Endothelial cell (in vitro differentiated cells): ENCODE measurements around the gene MTFP1. TPM values are rescaled to one million over a fixed set of nuclear protein-coding genes. Genes with fewer than 3 reads are reported as not detected.

Experiments used
- DNase-seq: peaks from one replicate; pipeline ENCODE4 v3.0.0; 2021; ENCODE audit warnings: low spot score
- H3K27ac Mint-ChIP-seq: one replicate; pipeline ENCODE4 v1.8.0; 2021; ENCODE audit warnings: mixed read lengths, inconsistent platforms; ENCODE audit not compliant: unreplicated experiment
- H3K27me3 Mint-ChIP-seq: one replicate; pipeline ENCODE4 v1.8.0; 2021; ENCODE audit warnings: mild to moderate bottlenecking, moderate library complexity, mixed read lengths, inconsistent platforms; ENCODE audit not compliant: unreplicated experiment
- H3K36me3 Mint-ChIP-seq: one replicate; pipeline ENCODE4 v1.8.0; 2021; ENCODE audit warnings: mild to moderate bottlenecking, low read depth, mixed read lengths, inconsistent platforms; ENCODE audit not compliant: unreplicated experiment
- H3K4me1 Mint-ChIP-seq: one replicate; pipeline ENCODE4 v1.8.0; 2021; ENCODE audit warnings: mild to moderate bottlenecking, mixed read lengths, inconsistent platforms; ENCODE audit not compliant: unreplicated experiment
- H3K4me3 Mint-ChIP-seq: one replicate; pipeline ENCODE4 v1.8.0; 2021; ENCODE audit warnings: mild to moderate bottlenecking, mixed read lengths, inconsistent platforms; ENCODE audit not compliant: unreplicated experiment
- H3K9me3 Mint-ChIP-seq: one replicate; pipeline ENCODE4 v1.8.0; 2021; ENCODE audit warnings: mixed read lengths, inconsistent platforms; ENCODE audit not compliant: unreplicated experiment
- total RNA-seq: library from RNA; stranded (reverse); fragmentation: NEBNext Ultra II Directional; extraction: Animal tissue kit (Norgen Biotek cat#: 25700); gene quantifications from one replicate; pipeline ENCODE4 v1.2.1, GENCODE V29; 2021; ENCODE audit not compliant: unreplicated experiment
- TF ChIP-seq, protein P1 (sequence below): fragments of 200-600 bp; sonication (generic); IDR thresholded peaks from one replicate; pipeline ENCODE4 v1.5.0; 2021; ENCODE audit warnings: antibody characterized with exemption; ENCODE audit not compliant: unreplicated experiment

MTFP1 gene
- total RNA-seq, 1 donor from 2014 or later = 30.2 TPM

DNA sequence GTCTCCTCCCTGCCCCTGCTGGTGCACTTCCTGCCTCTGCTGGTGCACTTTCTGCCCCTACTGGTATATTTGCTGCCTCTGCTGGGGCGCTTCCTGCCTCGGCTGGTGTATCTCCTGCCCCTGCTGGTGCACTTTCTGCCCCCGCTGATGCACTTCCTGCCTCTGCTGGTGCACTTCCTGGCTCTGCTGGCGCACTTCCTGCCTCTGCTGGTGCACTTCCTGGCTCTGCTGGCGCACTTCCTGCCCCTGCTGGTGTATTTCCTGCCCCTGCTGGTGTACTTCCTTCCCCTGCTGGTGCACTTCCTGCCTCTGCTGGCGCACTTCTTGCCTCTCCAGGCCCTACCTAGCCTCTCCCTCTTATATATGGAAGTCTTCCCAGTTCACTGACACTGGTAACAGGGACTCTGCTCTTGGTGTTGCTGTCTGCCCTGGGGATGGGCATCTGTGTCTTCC, 10.1 kb downstream of the MTFP1 start:
- Mint-ChIP-seq H3K4me1 (peaks cover 29% of the 10 kb centered on the region), H3K4me3 (no peak overlapping the region), H3K27me3 (peaks cover 12% of the 10 kb centered on the region), H3K36me3 (peaks cover 3% of the 10 kb centered on the region), H3K27ac (peak overlapping the region; percentile 74), H3K9me3 (no peaks in the 10 kb centered on the region)
- DNase-seq = peak; percentile 46
- TF ChIP-seq, protein P1, sequence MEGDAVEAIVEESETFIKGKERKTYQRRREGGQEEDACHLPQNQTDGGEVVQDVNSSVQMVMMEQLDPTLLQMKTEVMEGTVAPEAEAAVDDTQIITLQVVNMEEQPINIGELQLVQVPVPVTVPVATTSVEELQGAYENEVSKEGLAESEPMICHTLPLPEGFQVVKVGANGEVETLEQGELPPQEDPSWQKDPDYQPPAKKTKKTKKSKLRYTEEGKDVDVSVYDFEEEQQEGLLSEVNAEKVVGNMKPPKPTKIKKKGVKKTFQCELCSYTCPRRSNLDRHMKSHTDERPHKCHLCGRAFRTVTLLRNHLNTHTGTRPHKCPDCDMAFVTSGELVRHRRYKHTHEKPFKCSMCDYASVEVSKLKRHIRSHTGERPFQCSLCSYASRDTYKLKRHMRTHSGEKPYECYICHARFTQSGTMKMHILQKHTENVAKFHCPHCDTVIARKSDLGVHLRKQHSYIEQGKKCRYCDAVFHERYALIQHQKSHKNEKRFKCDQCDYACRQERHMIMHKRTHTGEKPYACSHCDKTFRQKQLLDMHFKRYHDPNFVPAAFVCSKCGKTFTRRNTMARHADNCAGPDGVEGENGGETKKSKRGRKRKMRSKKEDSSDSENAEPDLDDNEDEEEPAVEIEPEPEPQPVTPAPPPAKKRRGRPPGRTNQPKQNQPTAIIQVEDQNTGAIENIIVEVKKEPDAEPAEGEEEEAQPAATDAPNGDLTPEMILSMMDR = peak; percentile 25

DNA sequence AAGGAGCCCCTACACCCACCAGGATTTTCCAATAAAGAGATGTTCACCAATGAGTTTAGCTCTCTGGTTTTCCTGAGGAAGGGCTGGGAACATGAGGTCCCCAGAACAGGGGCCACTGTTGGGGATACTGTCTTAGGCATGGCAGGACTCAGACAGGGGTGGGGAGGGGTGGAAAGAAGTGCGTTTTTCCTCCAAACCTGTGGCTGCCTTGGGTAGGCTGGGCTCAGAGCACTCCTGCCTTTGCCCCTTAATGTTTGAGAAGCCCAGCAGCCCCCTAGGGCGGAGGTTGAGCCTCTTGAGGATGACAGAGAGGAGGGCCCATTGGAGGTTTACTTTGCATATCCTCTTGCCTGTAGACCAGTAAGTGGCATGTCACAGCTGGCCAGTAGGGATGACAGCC, 10.6 kb downstream of the MTFP1 start:
- Mint-ChIP-seq H3K27ac (peak overlapping the region; percentile 74), H3K36me3 (peaks cover 3% of the 10 kb centered on the region), H3K4me3 (no peak overlapping the region), H3K27me3 (peaks cover 12% of the 10 kb centered on the region), H3K9me3 (no peaks in the 10 kb centered on the region), H3K4me1 (peaks cover 29% of the 10 kb centered on the region)
- no peak for DNase-seq
- TF ChIP-seq, protein P1 = no peak

DNA sequence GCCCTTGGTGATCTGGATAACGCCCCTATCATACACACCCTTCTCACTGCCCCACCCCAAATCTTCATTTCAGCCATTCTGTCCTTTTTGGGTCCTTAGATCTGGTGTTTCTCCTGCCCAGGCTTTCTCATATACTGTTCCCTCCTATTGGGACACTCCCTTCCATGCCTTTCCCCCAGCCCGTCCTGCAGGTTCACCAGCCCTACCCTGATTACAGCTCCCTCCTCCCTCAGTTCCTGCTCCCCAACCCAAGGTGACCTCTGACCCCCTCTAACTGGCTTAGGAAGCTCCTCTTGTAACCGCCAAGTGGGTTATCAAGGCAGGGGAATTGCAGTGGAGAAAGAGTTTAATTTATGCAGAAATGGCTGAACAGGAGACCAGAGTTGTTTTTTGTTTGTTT, 13.0 kb downstream of the MTFP1 start:
- peak overlapping the region; percentile 6 for H3K27ac Mint-ChIP-seq

DNA sequence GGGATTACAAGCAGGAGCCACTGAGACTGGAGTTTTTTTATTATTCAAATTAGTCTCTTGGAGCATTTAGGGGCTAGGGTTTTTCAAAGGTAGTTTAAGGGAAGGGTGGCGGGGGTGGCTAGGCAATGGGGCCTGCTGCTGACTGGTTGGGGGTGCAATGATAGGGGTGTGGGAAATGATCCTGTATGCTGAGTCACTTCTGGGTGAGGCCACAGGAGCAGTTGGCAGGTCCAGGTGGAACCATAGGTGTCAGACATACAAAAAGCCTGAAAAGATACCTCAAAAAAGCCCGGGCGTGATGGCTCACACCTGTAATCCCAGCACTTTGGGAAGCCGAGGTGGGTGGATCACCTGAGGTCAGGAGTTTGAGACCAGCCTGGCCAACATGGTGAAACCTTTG, 13.7 kb downstream of the MTFP1 start:
- DNase-seq = no peak
- Mint-ChIP-seq H3K27ac (no peak overlapping the region), H3K4me3 (no peak overlapping the region), H3K9me3 (no peaks in the 10 kb centered on the region), H3K27me3 (peaks cover 6% of the 10 kb centered on the region), H3K4me1 (peaks cover 27% of the 10 kb centered on the region), H3K36me3 (peaks cover 3% of the 10 kb centered on the region)
- TF ChIP-seq, protein P1 = no peak

More for the DNA sequence above, 13.0 kb downstream of the MTFP1 start:
- Mint-ChIP-seq H3K4me3 (no peak overlapping the region), H3K36me3 (peaks cover 3% of the 10 kb centered on the region), H3K27me3 (peaks cover 10% of the 10 kb centered on the region), H3K4me1 (peaks cover 27% of the 10 kb centered on the region), H3K9me3 (no peaks in the 10 kb centered on the region)
- TF ChIP-seq, protein P1 = no peak
- DNase-seq = no peak

DNA sequence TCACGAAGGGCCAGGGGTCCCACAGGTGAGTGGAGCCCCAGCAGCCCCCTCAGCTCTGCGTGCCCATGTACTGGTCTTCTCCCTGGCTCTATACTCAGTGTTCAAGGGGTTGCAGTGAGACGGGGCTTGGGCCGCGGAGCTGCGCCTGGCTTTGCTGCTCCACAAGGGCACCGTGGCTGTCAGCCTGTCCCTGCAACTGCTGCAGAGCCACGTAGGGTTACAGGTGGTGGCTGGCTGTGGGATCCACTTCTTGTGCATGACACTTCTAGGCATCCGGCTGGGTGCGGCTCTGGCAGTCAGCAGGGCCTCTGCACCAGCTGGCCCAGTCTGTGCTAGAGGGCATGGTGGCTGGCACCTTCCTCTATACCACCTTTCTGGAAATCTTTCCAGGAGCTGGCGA, 14.3 kb downstream of the MTFP1 start:
- Mint-ChIP-seq H3K36me3 (peaks cover under 1% of the 10 kb centered on the region), H3K27ac (no peak overlapping the region), H3K9me3 (no peaks in the 10 kb centered on the region), H3K27me3 (peaks cover 6% of the 10 kb centered on the region), H3K4me3 (no peak overlapping the region), H3K4me1 (peaks cover 23% of the 10 kb centered on the region)
- DNase-seq = no peak
- TF ChIP-seq, protein P1 = no peak
